ENCODE results near the gene PCBD1.
"Not testable (repeated sequence)": the region's sequence is repeated elsewhere in the genome, so short reads cannot be mapped to it uniquely, and the experiment has no call there.

Gene PCBD1

DNA sequence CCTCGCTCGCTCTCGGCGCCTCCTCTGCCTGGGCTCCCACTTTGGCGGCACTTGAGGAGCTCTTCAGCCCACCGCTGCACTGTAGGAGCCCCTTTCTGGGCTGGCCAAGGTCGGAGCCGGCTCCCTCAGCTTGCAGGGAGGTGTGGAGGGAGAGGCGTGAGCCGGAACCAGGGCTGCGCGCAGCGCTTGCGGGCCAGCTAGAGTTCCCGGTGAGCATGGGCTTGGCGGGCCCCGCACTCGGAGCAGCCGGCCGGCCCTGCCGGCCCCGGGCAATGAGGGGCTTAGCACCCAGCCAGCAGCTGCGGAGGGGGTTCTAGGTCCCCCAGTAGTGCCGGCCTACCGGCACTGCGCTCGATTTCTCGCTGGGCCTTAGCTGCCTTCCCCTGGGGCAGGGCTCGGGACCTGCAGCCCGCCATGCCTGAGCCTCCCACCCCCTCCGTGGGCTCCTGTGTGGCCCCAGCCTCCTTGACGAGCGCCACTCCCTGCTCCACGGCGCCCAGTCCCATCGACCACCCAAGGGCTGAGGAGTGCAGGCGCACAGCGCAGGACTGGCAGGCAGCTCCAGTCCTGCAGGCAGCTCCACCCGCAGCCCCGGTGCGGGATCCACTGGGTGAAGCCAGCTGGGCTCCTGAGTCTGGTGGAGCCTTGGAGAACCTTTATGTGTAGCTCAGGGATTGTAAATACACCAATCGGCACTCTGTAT lies 26.7 kb downstream of the PCBD1 start:
- not testable (repeated sequence) for DNase-seq

DNA sequence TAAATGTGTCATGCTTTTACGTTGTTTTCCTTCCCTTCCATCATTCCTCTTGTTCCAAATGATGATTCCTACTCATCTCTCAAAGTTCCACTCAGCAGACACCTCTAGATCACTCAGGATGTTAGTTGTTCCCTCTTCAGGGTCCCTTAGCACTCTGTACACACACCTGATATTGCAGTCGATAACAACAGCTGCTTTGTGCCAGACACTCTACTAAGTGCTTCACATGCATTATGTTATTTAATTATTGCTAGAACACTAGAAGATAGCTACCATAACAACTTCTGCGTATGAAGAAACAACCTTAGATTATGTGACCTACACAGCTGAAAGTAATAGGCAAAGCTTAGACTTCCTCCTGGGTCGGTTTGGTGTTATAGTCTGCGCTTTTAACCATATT lies 29.6 kb downstream of the PCBD1 start:
- DNase-seq, result no peak

DNA sequence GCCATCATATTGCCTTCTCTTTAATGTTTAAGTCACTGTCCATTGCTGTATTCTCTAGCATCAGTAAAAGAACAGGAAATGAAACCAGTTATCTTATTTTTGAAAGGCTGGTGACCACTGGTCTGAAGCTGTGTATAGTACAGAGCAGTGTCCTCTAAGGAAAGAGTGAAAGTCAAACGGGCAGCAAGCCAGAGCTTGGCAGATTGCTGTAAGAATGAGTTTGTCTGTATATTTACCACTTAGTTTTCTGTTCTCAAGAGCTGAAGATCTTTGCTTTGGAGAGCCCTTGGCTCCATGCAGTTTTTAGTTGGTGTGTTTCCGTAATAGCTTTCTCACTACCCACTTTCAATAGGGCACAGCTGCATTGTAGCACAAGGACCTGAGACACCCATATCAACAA lies 31.9 kb downstream of the PCBD1 start:
- DNase-seq, result peak; percentile 20

DNA sequence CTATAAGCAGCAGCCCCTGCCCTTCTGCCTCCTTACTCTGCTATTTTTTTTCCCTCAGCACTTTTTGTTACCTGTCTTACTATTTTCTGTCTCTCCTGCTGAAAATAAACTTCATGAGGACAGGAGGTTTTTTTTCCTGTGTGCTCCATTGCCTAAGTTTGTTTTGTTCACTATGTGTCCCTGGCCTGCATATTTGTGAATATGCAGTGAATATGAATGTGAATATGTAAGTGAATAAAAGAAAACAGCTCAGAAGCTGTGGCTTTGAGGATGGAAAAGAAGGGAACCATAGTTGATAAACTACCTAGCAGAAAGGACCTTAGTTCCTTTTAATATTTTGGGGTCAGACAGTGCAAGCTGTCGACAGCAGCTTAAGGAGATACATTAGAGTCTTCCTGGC lies 34.9 kb downstream of the PCBD1 start:
- no peak for DNase-seq

DNA sequence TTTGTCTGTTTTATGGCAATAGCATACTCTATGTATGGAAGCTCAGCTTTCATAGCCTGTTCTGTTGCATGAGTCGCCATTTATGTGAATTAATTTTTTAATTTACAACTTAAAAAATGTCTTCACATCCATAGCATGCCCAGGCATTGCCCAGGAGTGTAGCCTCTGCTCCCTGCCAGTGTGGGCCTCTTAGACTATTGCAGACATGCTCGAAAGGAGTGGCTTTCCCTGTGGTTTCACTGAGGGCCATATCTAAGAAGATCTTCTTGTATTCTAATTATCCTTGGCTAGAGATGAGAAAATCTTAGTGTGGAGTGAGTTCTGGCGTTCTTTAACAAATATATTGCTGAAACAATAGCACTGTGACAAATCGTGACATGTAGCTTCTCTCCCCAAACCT lies 35.3 kb downstream of the PCBD1 start:
- DNase-seq, result no peak

DNA sequence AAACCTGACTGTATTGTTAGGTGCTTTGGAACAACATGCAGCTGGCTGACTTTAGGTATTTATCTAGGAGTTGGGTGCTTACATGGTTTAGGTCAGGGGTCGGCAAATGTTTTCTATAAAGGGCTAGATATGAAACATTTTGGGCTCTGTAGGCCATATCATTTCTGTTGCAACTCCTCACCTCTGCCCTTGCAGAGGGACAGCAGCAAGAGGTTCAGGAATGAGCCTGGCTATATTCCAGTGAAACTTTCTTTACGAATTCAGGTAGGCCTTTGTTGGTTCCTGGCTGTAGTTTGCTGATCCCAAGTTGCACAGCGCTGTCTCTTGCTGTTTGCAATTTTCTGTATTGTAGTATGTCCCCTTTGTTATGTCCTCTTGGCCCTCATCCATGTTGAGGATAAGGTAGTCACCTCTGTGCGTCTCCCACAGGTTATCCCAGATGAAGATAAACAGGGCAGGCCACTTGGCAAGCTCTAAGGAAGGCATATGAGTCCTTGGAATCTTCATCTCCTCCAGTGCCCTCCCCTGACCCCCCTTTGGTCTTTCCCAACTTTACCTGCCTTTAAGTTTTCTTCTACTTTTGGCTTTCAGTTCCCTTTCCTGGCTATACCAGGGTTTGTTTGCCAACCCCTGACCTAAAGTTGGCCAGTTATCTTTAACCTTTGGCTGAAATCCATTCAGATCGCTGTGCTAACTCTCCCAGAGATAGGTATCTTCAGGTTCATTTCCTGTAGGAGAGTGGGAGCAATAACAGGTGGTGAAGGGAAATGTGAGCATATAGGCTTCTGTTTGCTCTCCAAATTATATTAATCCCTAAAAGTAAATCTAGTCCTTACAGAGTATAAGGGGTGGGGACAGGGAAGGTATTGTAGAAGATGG lies 36.5 kb downstream of the PCBD1 start:
- DNase-seq, result no peak

DNA sequence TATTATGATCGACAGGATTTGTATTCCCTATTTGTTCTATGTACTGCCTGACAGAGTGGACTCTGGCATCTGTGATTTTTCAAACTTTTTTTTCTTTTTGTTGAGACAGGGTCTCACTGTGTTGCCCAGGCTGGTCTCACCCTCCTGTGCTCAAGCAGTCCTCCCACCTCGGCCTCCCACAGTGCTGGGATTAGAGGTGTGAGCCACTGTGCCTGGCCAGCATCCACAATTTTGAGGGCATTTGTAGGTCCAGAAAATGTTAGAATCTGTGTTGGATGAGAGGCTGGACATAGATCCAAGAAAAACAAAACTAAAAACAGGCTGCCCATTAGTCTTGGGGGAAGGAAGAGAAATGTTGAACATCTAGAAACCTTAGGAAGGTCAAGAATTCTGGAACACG lies 38.3 kb downstream of the PCBD1 start:
- DNase-seq, result no peak

DNA sequence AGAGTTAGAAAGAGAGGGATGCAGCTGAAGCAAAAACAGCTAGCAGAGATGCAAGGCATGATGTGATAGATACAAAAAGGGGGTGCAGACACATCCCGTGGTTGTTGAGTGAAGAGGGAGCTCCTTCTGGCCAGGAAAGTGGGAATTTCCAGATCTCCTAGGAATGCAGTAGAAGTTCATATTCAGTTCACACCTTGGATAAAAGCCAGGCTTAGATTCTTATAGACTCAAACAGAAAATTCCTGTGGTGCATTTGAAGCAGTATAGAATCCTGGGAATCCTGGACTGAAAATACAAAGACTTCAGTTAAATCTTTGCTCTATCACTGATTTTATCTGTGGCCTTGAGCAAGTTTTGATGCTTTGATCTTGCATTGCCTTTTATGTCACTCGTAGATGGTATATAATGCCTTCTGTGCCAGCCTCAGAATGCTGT lies 38.8 kb downstream of the PCBD1 start:
- DNase-seq, result no peak

DNA sequence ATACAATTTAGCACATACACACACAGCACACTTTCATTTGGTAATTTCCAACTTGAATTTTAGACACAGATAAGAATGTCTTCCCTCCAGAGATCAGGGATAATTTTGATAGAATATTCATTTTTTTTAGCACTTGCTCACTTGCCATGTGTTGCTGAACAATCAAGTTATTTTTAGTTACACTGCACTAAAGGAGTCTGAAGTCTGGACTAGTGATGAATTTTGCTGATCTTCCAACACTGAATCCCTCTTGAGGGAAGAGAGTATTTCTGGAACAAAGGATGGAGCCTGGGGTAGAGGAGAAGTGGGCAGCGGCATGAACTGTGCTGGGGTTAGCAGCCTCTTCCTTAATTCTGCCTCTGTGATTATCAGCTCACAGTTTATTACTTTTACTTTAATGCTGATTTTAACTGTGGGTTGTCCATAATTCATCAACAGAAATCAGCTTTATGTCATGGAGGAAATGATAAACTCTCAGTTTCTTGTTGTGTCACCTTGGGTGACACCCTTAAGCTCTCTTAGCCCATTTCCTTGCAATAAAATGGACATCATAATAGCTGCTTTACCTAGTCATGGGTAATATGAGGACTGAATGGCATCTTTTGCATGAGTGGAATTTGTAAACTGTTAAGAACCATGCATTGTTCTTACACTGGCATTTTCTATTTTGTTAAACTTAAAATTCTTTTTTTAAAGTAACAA lies 40.6 kb downstream of the PCBD1 start:
- DNase-seq, result no peak

DNA sequence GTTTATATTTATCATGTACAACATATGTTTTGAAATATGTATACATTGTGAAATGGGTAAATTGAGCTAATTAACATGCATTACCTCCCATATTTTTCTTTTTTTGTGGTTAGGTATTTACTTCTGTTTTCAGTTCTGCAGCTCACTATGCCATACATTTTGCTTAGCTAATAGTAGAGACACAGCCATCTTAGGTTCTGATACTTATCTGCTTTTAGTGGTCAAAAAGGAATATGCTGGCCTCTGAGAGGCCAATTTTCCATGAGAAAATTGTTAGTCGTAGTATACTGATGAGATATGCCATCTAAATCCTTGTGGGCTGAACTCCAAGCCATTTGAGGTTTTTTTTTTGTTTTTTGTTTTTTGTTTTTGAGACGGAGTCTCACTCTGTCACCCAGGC lies 41.6 kb downstream of the PCBD1 start:
- peak; percentile 62 for DNase-seq

DNA sequence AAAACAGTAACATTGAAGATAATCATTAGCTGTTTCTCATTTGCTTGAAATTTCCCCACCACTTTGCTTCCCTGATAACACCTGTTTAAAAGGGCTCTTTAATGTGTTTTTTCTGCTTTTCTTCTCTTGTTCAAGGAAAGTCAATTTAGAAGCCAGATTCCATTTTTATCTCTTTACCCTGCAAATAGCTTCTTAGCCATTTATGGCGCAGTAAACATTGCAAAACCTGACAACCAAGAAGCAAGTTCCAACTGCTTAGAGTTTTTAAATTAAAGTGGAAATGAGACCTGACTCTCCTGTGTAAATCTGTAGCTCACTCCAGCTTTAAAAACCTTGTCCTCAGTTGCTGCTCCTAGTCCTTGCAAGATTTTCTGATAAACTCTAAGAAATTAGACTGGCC lies 42.5 kb downstream of the PCBD1 start:
- no peak for DNase-seq

DNA sequence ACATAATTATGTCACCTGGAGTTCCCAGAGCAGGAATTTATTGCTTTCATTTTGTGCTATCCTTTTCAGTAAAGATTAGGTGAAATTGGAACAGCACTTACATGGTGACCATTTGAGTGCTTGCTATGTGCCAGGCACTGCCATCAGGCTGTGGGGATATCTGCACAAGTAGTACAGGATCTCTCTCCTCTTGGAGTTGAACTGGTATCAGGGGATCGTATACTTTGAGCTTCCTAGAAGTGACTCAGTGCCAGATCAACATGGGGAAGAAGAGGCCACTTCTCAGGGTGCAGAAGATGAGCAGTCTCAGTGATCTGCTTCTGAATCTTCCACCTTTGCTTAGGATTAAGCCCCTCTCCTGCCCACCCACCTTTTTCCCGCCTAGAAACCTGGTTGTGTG lies 43.1 kb downstream of the PCBD1 start:
- DNase-seq, result no peak

DNA sequence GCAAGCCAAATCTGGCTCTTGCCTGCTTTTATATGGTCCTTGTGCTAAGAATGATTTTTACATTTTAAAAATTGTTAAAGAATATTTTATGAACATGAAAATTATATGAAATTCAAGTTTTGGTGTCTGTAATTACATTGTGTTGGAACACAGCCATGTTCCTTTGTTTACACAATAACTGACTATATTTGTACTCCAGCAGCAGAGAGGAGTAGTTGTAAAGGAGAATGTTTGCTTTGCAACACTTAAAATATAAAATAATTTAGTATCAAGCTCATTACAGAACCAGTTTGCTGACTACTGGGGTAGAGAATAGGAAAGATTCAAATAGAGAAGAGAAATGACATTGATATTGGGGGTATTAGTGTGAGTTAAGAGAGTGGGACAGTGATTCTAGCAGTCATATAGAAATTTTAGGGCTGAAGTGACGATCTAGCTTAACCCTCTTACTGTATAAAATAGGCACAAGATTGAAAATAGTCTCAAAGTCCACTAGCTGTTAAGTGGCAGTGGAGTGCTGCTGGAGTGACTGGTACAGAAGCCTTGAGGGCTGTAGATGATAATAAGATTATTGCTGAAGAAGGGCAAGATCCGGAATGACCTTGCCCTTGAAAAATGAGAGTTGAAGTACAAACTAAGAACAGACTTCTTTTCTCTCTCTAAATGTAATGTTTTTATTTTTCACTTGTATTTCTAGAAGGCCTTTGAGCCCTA lies 44.4 kb downstream of the PCBD1 start:
- DNase-seq, result no peak

DNA sequence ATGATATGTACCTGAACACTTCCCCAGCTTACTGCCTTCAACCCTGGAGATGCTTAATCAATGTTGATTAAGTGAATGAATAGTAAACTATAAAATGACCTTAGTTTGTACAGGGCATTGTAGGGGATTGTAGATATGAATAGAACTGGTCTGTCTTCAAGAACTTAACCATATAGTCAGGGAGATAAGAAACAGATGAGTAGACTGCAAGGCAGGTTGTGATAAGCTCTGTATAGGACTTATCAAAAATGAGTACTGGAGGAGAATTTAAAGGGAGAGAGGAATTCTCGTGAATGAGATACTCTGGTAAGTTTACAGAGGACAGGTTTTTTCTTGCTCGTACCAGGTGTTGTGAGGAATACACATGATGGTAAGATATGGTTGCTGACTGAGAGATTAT lies 45.0 kb downstream of the PCBD1 start:
- peak; percentile 59 for DNase-seq

DNA sequence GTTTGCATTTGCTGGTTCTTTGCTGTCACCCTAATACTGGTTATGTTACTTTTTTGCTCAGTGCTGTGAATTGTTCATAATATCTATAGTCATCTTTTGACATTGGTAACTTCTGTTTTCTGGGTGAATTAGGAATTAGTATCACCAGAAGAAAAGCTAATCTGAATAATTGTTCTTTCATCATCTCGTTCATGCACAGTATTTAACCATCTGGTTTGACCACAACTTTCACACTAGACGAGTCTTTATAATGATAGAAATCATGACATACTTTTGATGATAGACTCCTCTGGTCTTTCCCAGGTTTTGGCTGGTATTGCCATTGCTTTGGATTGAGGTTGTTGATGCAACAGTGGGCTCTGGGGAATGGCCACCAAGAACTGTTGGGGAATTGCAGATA lies 47.5 kb downstream of the PCBD1 start:
- no peak for DNase-seq

DNA sequence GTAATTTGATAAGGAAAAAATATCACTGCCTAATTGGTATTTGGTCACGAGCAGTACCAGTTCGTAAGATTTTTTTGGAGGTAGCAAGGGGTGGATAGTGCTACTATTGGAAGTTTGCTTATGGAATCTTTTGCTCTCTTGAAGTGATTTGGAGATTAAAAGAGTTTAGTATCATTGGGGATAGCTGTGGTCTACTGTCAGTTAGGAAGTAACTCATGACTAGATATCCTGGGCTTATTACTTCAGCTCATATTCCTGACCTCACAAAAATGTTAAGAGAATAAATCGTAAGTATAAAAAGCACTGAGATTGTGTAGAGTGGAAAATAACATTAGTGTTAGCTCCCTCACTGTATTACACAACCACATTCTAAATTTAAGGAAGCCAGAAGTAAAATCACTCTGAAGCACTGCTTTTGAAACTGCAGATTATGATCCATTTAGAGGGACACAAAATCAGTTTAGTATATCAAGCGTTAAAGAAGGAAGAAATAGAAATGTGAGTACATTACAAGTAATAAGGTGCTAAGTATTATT lies 50.0 kb downstream of the PCBD1 start:
- no peak for DNase-seq

DNA sequence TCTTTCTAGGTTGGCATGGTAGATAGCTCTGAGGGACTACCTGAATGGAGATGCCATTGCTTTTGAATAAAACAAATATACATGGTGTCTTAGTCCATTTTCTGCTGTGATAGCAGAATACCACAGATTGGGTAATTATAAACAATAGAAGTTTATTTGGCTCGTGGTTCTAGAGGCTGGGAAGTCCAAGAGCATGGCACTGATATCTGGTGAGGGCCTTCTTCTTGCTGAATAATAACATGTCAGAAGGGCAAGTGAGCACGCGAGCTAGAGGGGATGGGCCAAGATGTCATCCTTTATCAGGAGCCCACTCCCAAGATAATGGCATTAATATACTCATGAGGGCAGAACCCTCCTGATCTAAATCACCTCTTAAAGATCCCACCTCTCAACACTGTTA lies 50.7 kb downstream of the PCBD1 start:
- DNase-seq, result no peak

DNA sequence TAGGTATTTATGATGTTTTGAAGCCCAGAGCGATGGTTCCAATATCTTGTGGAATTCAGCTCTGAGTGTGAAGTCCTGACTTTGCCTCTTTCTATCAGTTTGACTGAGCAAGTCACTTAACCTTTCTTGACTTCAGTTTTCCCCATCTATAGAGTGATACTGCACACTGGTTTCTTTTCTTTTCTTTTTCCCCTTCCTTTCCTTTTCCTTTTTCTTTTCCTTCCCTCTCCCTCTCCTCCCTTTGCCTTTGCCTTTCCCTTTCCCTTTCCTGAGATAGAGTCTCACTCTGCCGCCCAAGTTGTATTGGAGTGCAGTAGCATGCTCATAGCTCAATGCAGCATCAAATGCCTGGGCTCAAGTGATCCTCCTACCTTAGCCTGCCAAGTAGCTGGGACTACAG lies 52.0 kb downstream of the PCBD1 start:
- DNase-seq, result no peak

DNA sequence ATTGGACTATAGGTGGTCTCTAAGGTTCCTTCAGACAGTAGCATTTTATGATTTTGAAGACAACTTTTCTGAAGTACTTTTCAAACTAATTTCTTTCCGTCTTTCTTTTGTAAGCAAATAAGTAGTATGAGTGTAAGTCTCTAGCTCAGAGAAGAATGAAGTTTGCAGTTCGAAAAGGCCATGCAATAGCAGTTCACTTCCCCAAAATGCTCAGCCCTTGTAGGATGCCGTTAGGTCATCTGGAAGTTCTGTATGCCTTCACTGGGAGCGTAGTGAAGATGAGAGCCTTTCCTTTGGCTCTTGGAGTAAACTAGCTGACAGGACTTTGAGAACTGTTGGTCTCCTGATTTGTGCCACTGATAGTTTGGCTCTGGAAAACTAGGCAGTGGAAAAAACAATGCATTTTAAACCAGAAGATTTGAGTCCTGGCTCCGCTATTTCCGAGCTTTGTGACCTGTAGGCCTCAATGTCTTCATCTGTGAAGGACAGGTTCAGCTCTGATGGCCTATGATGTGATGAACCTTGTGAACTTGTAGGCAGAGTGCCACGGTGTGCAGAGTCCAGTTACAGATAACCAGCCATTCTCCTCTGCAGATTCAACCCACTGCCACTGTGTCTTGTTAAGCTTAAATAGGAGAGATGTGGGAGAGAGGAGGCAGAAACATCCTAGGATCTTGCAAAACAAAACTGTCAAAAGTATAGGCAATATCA lies 53.8 kb downstream of the PCBD1 start:
- no peak for DNase-seq

DNA sequence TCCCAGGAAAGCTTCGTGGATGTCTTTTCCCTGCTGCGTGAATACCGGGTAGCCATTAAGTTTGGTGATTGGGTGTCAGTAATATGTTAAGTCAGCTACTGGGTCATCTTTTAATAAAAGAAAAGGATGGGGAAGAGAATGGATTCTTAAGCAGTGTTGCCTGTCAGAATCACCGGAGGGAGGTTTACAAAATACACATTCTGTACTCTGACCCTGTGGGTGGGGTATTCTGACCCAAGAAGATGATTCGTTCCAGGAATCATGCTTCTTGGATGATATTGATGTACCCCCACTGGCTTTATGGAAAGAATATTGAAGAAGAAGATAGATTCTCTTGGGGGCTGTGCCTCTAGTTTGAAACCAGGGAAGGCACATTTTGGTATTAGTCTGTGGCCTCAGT lies 54.3 kb downstream of the PCBD1 start:
- no peak for DNase-seq

DNA sequence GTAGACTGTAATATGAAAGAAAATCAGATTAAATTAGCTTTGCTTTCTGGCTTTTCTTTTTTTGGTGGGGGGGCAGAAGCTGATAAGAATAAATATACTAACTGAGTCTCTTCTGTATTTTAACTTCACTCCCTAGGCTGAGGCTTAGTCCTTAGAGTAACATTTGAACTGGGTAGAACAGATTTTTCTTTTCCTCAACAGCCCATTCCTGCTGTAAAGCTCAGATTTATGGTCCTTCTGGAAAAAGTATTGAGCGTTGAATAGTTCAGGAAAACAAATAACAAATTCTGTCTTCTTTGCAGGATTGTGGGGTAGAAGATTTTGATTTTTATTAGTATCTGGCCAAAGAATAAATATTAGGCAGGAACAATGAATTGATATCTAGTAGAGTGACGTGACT lies 54.8 kb downstream of the PCBD1 start:
- DNase-seq, result no peak

Measured in OCI-M1 (cell line).